Activated CD8-positive, alpha-beta T cell treated with anti-CD3 and anti-CD28 coated beads for 36 hours (primary cell): ENCODE measurements around the gene TMEM145. TPM values are rescaled to one million over a fixed set of nuclear protein-coding genes. Genes with fewer than 3 reads are reported as not detected.
"Not testable (repeated sequence)": the region's sequence is repeated elsewhere in the genome, so short reads cannot be mapped to it uniquely, and the experiment has no call there.

ENCODE experiments used
- ATAC-seq: fragments of 200-7000 bp; cut with Tn5 transposase; one replicate; pipeline ENCODE4 v1.10.0; 2021; ENCODE audit warnings: mild to moderate bottlenecking, moderate library complexity
- CTCF ChIA-PET: fragments of 350-600 bp; sonication (Branson Sonifier 250); formaldehyde crosslinking; loops from one replicate; lab custom pipeline; 2021; ENCODE audit warnings: antibody characterized with exemption; lab: Charles Lee
- POLR2A ChIA-PET: fragments of 350-600 bp; sonication (Branson Sonifier 250); formaldehyde crosslinking; loops from one replicate; lab custom pipeline; 2021; ENCODE audit warnings: antibody characterized with exemption; lab: Charles Lee
- DNase-seq: peaks from one replicate; pipeline ENCODE4 v3.0.0-alpha.2; 2020
- H3K27ac Mint-ChIP-seq: one replicate; pipeline ENCODE4 v1.8.0; 2021; ENCODE audit warnings: mild to moderate bottlenecking, mixed read lengths
- H3K27me3 Mint-ChIP-seq: one replicate; pipeline ENCODE4 v1.8.0; 2021; ENCODE audit warnings: mixed read lengths
- H3K36me3 Mint-ChIP-seq: one replicate; pipeline ENCODE4 v1.8.0; 2021; ENCODE audit warnings: low read depth, mixed read lengths
- H3K4me1 Mint-ChIP-seq: one replicate; pipeline ENCODE4 v1.8.0; 2021; ENCODE audit warnings: low read depth, mixed read lengths
- H3K4me3 Mint-ChIP-seq: one replicate; pipeline ENCODE4 v1.8.0; 2021; ENCODE audit warnings: mild to moderate bottlenecking, moderate library complexity, mixed read lengths
- H3K9me3 Mint-ChIP-seq: one replicate; pipeline ENCODE4 v1.8.0; 2021; ENCODE audit warnings: mixed read lengths
- CTCF ChIP-seq: fragments of 200-600 bp; IDR thresholded peaks from one replicate; pipeline ENCODE4 v1.8.0; 2022; ENCODE audit warnings: antibody characterized with exemption, mild to moderate bottlenecking
- intact Hi-C: fragments of 100-400 bp; cut with micrococcal nuclease; formaldehyde crosslinking; loops from one replicate; pipeline ENCODE4 v1.10.0; 2022
- total RNA-seq, 2 experiments: library from RNA; stranded (reverse); gene quantifications; one replicate each; pipeline ENCODE4 v1.2.3, GENCODE V29; 2021

The TMEM145 gene
- total RNA-seq, 2 experiments from 2014 or later = 3.0 to 3.2 TPM

GRCh38 chr19:42333018-42333417 is 19.9 kb downstream of the TMEM145 start:
- ChIA-PET CTCF (interaction anchor here (1.0 kb wide), 1 partner anchor 101 kb away, joined by 4 read pairs; no protein-coding TSS in a partner anchor), POLR2A (interaction anchor here (1.3 kb wide), 1 partner anchor 63 kb away, joined by 3 read pairs; no protein-coding TSS in a partner anchor)
- TF ChIP-seq CTCF = no peak
- Mint-ChIP-seq H3K36me3 (no peaks in the 10 kb centered on the region), H3K4me1 (peaks cover 5% of the 10 kb centered on the region), H3K9me3 (no peaks in the 10 kb centered on the region), H3K27me3 (no peaks in the 10 kb centered on the region), H3K4me3 (no peak overlapping the region), H3K27ac (no peak overlapping the region)
- intact Hi-C loops = no loop called here
- no peak for ATAC-seq
- DNase-seq = no peak

- Mint-ChIP-seq H3K27ac (no peak overlapping the region), H3K9me3 (no peaks in the 10 kb centered on the region), H3K4me1 (peaks cover 1% of the 10 kb centered on the region), H3K36me3 (no peaks in the 10 kb centered on the region), H3K27me3 (no peaks in the 10 kb centered on the region), H3K4me3 (no peak overlapping the region)
- ATAC-seq (no peak), DNase-seq (no peak)
- intact Hi-C loops = no loop called here
- POLR2A ChIA-PET = no interaction called here
- CTCF ChIA-PET = no interaction called here
- no peak for TF ChIP-seq CTCF
Measured at GRCh38 chr19:42333975-42334696, 21.0 kb downstream of the TMEM145 start.

GRCh38 chr19:42334697-42335373 is 21.7 kb downstream of the TMEM145 start:
- intact Hi-C loops = no loop called here
- POLR2A ChIA-PET = no interaction called here
- no peaks in the 10 kb centered on the region for H3K9me3 Mint-ChIP-seq
- no peak overlapping the region for H3K27ac Mint-ChIP-seq
- peaks cover 3% of the 10 kb centered on the region for H3K36me3 Mint-ChIP-seq
- no peak overlapping the region for H3K4me3 Mint-ChIP-seq
- CTCF ChIA-PET = no interaction called here
- no peaks in the 10 kb centered on the region for H3K27me3 Mint-ChIP-seq
- DNase-seq (no peak), ATAC-seq (no peak)
- TF ChIP-seq CTCF = no peak
- no peaks in the 10 kb centered on the region for H3K4me1 Mint-ChIP-seq

GRCh38 chr19:42335374-42335936 is 22.3 kb downstream of the TMEM145 start:
- intact Hi-C loops = no loop called here
- ATAC-seq = no peak
- Mint-ChIP-seq H3K27ac (no peak overlapping the region), H3K9me3 (no peaks in the 10 kb centered on the region), H3K4me3 (no peak overlapping the region), H3K36me3 (peaks cover 3% of the 10 kb centered on the region), H3K4me1 (no peaks in the 10 kb centered on the region), H3K27me3 (no peaks in the 10 kb centered on the region)
- no peak for DNase-seq
- ChIA-PET POLR2A (no interaction called here), CTCF (no interaction called here)
- TF ChIP-seq CTCF = no peak

GRCh38 chr19:42335971-42336370 is 22.9 kb downstream of the TMEM145 start:
- H3K27ac Mint-ChIP-seq = no peak overlapping the region
- no peak overlapping the region for H3K4me3 Mint-ChIP-seq
- intact Hi-C loops = no loop called here
- DNase-seq (no peak), ATAC-seq (no peak)
- H3K27me3 Mint-ChIP-seq = no peaks in the 10 kb centered on the region
- H3K9me3 Mint-ChIP-seq = no peaks in the 10 kb centered on the region
- TF ChIP-seq CTCF = no peak
- POLR2A ChIA-PET = no interaction called here
- H3K4me1 Mint-ChIP-seq = no peaks in the 10 kb centered on the region
- H3K36me3 Mint-ChIP-seq = peaks cover 3% of the 10 kb centered on the region
- CTCF ChIA-PET = no interaction called here

GRCh38 chr19:42339126-42339860 is 26.2 kb downstream of the TMEM145 start:
- ATAC-seq, POLR2A ChIA-PET, CTCF ChIA-PET: not testable (repeated sequence)

GRCh38 chr19:42339922-42340321 is 26.8 kb downstream of the TMEM145 start:
- H3K4me3 Mint-ChIP-seq, ATAC-seq, H3K9me3 Mint-ChIP-seq, H3K27ac Mint-ChIP-seq, H3K36me3 Mint-ChIP-seq, H3K27me3 Mint-ChIP-seq, H3K4me1 Mint-ChIP-seq, intact Hi-C loops, POLR2A ChIA-PET, DNase-seq, CTCF ChIA-PET: not testable (repeated sequence)

More at GRCh38 chr19:42339126-42339860, 26.2 kb downstream of the TMEM145 start:
- H3K4me3 Mint-ChIP-seq, H3K9me3 Mint-ChIP-seq, intact Hi-C loops, H3K27ac Mint-ChIP-seq, H3K27me3 Mint-ChIP-seq, H3K36me3 Mint-ChIP-seq, H3K4me1 Mint-ChIP-seq, DNase-seq: not testable (repeated sequence)
